Activated effector memory CD4-positive, alpha-beta T cell treated with anti-CD3 and anti-CD28 coated beads, Interleukin-2, amount 50 U/mL, for 16 hours (primary cell): ENCODE measurements around the gene CEP95.
A peak's percentile ranks its signal among the peaks of the same experiment; 100 is the strongest.

Experiments
- DNase-seq: peaks from one replicate; pipeline ENCODE4 v3.0.0-alpha.2; 2020

Gene CEP95

DNA sequence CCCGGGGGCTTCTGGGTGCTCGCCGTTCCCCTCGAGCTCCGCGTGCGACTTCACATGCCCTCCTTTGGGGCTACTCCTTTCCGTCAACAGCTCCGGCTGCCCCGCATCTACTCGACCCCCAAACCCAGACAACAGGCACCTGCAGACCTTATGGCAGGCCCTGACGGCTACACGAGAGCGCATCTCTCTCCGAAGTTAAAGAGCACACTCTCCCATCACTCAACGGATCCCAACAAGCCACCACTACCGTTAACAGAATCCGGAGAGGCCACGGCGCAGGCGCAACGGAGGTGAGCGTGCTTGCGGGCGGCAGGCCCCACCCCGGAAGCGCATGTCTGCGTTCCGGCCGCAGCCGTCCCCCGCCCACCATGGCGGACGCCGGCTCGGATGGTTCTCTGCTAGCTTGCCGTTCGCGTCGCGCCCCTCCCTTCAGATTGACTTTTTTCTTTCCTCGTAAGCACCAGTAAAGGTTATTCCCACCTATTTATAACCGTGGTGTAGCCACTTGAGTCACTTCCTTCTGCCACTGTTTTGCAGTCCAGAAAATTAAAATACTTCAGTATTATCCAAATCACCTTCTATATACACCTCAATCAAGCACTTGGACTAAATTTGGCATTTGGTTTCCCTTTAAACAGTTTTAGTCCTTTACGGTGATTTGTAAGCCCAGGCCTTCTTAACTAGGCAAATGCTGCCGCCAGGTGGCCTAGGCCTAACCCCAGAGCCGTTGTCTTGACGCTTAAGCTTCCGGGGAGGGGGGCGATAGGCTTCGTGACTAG, 9.8 kb upstream of the CEP95 start, which contains the start of gene POLG2:
Gene POLG2, minus strand, starts transcription at position 269 of the 779 bp plus-strand sequence. Its CDS starts 86 bp downstream, at position 183.
- DNase-seq = peak; percentile 99

DNA sequence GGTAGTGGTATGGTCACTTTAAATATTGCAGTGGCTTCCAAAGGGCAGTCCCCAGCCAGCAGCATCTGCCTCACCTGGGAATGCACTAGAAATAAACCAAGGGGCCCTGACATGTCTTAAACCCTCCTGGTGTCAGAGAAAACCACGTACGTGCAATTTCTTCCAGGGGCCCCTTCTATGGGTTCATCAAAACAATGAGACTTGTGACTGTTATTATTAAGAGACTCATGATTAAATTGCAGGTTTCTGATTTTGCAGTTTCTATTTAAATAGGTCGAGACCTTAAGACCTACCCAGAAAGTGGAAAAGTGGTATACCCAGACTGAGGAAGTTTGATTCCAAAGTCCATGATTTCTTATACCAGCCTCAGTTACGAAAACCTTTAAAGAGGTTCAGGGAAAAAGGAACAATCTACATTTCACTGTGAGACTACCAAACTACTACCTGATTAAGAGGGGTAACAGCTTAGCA, 9.2 kb upstream of the CEP95 start:
- DNase-seq = no peak

DNA sequence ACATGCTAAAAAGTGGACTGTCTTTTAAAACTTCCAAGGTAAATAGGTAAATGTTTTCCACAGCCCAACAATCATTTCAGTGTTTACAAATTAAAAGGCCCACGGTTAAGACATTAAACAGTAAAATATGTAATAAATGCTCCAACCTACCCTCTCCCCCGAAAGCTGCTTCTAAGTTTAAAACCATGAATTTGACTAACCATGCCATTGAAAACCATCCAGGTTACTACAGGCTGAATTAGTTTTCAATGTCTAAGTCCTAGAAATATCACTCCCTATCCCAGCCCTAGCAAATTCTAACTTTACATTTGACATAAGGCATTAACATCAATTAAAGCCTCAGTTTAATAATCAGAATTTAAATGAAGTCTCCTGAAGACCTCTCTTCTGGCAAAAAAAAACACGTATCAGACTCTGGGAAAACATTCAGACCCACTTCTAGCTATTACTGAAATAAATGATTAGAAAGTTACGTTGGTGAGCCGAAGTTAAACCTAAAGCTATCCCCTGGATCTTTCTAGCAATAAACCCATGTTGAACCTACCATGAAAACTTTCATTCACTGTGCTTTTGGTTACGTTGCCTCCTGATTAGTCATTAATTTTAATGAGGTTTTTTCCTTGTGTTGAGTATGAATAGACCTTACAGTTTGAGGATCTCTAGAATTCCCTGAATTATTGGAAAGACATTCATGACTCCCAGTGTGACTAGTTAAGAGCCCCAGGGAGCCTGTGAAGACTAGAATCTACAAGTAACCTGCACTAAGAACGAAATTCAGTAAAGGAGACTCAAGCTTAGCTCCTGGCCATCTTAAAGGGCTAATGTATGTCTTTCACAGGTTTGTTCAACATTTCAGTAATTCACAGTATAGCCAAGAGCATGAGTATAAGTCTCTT, 8.2 kb upstream of the CEP95 start:
- no peak for DNase-seq

DNA sequence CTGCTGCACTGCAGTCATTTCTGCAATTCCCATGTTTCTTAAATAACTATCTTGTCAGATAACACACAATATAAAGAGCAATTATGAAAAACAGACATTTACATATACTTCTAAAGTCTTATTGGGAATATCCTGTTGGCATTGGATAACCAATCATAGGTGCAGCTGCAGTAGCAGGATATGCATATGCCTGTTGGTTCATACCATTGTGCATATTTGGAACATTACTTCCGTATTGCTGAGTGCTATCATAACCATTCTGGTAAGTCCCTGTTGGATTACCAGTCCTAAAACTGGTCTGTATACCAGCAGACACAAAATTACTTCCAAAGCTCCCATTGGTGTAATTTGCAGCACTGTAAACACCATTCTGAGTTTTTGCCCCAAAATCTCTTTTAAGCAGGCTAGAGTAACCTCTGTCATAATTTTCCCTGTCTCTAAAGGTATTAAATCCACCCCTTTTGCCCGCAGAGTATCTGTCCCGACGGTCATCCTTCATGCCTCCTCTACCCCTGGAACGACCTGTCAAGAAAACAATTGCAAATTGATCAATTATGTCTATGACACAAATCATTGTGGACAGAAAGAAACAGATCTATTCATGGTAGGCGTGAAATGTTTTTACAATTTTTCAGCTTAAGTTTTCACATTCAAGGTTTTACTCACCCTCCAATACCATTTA, 6.8 kb upstream of the CEP95 start:
- no peak for DNase-seq

DNA sequence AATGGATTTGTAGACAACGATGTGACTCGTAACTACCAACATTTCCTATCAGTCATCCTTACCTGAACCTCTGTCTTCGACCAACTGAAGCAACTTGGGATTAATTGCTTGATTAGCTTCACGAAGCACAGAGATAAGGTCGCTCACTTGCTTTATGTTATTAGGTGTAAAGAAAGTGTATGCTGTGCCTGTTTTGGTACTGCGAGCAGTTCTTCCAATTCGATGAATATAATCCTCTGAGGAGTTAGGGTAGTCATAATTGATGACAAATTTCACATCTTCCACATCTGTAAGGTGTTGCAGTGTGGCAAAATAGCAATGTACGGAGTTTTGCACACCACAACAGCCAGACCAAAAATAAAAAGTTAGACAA, 6.3 kb upstream of the CEP95 start:
- DNase-seq = no peak

DNA sequence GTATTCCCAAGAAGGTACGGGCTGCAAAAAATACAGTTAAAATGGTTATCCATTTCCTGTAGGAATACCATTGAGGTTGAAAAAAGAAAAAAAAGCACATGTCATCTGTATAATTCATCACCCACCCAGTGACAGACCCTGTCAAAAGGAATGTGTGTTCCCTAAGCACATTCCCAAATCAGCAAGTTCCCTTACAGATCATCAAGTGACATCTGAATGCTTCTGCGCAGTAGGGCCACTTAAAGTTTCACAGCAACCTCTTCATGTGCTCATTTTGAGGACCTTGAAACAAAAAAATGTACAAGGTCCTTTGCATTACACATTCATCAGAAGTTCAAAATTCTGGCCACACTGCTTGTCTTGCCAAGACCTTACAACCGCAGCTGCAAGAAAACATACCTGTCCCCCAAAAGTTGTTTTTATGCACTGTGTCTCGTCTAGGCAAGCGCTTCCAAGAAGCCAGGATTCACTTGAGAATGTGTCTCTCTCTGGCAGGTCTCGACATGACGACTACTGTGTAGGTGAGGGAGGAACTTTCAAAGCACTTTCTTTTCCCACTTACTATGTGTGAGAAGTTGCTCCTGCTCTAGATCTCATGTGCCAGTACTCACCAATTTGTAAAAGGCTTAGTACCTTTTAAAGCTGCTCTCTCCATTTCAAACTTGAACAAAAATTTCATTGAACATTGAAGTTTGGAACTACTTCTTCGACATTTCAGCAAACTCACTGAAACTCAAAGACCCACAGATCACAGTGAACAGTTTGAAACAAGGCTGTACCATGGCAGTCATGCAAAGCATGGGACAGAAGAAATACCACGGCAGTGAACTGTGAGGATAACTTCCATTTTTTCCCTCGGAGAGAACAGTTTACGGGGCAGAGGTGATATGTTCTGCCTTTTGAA, 5.7 kb upstream of the CEP95 start:
- DNase-seq = no peak

DNA sequence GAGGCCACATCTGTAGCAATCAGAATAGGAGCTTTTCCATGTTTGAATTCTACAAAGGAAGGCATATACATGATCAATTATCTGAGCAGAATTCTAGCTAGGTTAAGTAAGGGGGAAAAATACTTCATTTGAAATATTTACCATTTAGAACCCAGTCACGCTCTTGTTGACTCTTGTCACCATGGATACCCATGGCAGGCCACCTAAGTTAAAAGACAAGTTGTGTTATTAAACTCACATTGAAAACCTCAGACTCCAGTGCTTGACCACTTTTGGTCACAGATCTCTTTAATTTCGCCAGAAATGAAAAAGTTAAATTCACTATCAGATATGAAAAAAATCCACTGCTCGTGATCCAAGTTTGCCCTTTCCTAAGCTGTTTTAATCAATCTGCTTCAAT, 4.8 kb upstream of the CEP95 start:
- DNase-seq = no peak

DNA sequence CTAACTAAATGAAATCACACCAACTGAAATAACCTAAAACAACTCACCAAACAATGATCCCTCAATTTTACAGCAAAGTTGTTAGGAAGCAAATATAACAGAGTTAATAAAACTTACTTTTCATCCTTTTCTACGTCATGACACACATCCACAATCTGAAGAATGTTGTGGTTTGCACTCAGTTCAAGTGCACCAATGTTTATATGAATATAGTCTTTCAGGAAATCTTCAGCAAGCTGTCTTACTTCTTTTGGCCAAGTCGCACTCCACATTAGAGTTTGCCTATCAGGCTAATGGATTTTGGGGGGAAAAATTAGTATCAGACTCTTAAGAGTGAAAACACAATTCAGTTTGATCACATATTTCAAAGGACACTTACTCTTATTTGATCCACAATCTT, 4.0 kb upstream of the CEP95 start:
- no peak for DNase-seq

DNA sequence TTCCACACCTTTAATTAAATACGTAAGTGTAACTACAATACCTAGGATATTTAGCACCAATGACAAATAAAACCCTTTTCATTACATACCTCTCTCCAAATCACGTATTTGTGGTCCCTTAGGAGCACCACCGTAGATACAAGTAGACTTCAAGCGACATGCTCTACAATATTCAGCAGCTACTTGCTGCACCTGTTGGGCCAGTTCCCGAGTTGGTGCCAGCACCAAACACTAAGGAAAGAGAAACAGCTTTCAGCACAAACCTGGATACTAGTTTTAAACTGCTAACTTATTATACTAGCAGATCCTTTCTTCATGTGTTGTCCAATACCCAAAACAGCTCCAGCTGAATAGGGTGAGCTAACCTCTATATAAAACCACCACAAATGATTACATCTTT, 3.4 kb upstream of the CEP95 start:
- no peak for DNase-seq

DNA sequence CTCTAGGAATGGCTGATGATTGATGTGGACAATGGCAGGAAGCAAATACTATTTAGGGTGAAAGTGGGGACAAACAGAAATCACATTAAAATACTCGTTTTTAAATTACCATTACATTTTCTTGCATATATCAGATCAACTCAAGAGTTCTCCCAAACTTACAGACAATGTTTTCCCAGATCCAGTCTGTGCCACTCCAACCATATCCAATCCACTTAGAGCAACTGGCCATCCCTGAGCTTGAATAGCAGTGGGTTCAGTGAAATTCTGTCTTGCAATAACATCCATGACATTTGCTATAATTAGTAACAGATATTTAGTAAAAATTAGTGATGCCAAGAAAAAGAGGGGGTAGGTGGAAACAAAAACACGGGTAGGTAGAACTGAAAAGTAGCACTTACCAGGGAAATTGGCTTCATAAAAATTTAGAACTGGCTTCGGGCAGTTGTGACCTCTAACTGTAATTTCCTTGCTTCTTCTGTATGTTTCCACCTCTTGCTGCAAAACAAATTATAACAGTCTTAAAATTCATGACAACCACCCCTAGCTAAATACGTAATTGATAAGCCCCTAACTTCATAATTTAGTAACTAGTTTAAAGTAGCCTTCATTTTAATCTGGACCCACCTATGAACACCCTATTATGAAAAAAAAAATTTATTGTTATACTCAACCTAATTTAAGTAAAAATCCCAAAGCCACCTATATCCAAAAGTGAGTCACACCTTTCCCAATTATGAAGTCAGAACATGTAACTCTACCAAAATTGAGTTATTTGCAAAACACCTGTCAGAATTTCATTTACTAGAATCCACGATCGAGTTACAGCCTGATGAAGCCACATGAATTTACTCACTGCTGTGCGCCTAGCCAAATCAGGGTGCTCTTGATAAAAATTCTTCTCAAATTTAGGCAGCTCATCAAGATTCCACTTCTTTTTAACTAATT, 2.7 kb upstream of the CEP95 start:
- no peak for DNase-seq

DNA sequence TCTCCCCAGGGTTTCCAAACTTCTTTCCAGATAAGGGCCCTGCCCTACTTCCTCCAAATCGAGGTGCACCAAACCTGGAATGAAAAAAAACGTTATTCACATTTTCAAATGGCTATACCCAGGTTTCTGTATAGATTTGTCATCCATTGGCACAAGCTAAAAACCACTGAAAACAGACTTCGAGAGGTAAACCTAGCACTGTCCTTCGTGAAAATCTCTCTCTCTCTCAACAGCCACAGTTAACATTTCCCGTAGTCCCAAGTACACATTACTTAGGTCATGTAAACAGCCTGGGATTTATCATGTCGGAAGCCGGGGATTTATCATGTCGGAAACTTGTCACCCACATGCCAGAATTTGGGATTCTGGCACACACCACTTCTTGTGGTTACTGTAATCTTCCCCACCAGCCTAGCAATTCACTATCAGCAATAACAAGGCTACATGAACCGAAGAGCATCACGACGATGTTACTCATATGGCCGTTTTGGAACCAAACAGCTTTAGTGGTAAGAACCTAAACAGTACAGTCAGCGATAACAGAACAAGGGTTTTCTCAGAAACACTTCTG, 1.9 kb upstream of the CEP95 start:
- no peak for DNase-seq

DNA sequence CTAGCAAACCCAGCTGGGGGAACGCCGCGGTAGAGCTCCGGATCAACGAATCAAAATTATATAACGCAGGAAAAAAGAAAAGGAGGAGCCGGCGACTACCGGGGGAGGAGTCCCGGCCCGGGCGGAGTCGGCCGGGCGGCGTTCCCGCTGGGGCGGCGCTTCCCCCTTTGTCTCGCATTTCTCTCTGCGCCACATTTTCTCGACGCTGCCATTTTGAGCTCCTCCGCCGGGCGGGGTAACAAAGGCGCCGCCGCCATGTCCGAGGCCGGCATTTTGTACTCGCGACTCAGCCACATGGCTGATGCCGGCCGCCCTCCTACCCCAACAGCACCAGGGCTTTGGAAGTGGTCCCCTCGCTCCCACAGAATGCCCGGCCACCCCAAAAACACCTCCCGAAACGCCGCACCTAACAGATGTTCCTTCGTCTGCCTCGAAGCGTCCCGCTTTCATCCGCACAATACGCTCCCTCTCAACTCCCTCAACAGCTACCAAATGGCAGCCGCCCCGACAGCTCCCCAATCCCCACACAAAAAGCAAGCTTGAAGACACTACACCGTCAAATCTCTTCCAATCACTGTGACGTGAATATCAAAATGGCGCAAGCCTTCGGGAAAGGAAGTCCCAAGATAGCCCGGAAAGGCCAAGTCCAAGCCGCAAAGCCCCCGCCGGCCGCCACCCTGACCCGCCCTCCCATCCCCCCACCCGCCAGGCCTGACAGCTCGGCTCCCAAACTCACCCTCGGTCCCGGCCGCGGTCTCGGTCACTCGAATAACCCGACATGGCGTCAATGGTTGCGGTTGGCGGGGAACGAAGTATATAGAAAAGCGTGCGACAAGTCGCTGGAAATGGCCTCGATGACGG, 1.2 kb upstream of the CEP95 start:
- peak; percentile 94 for DNase-seq

DNA sequence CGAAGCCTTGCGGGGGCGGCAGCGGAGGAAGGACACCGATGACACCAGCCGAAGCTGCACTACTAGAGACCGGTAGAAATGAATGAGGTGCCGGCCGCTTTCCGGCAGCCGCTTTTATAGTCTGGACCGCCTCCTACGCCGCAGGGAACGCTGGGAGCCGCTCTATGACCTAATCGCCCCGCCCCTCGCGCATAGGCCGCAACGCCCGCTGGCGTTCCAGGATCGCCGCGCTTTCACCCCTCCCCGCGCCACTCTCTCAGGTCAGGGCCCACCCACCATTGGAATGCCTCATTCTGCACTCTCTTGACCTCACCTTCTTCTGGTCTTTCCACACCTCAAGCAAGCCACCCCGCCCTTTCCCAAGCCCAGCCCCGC, 589 bp upstream of the CEP95 start, which contains the start of gene DDX5:
Gene DDX5, minus strand, starts transcription at position 89 of the 375 bp plus-strand sequence. CDS start 170 bp downstream, outside the sequence.
- DNase-seq = peak; percentile 99

DNA sequence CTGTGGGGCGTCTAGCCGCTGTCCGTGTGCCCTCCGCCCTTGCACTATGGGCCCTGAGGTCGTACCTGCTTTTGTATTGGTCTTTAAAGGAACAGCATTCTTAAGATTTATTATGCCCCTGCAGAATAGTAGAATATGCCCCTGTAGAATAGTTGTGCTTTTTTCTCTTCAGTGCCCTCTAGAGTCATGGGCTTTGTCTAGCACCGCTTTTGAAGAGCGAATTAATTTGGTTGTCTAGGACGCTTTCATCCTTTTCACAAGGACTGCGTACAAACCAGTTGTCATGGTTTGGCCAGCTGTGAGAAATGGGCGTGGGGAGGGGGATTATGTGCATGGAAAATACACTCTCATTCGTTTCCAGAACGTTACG, 621 bp downstream of the CEP95 start:
- DNase-seq = peak; percentile 71

DNA sequence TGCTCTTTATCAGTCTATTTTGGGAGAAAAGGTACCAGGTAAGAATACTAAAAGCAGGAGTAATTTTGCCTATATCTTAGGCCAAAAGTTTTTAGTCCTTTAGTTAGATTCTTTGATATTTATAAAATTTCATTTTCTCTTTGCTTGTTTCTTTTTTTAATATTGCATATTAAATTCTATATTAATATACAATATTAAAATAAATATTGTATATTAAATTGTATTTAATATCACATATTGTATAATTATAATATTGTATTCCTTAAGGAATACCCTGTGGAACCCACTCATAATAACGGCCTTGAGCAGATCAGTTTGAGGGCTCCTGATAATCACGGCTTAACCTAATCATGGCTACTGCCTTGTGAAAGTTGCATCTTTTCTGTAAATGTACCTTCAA, 1.9 kb downstream of the CEP95 start:
- DNase-seq = no peak

DNA sequence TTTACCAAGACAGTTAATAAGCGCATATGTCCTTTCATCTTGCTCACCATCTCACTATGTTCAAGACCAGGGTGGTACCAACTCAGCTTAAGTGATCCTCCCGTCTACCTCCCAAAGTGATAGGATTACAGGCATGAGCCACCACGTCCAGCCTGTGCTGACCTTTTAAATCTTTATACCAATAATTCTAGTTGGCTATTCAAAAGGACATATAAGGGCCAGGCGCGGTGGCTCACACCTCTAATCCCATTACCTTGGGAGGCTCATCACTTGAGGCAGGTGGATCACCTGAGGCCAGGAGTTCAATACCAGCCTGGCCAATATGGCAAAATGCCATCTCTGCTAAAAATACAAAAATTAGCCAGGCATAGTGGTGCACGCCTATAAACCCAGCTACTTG, 2.4 kb downstream of the CEP95 start:
- DNase-seq = no peak

DNA sequence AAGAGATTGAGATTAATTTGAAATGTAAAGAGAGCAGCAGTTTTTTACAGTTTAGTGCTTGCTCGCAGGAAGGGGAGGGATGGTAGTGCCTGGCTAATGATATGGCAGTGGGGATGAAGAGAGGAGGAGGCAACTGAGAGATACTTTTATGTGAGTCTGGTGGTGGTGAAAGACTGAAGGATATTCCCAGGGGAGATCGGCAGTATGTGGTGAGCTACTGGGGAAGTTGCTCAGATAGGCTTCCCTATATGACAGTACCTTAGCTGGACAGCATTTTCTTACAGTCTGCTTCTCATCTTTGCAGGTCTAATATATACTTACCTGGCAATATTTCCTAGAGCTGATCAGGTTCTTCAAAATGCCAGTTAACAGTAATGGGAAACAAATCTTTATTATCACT, 8.6 kb downstream of the CEP95 start:
- no peak for DNase-seq

DNA sequence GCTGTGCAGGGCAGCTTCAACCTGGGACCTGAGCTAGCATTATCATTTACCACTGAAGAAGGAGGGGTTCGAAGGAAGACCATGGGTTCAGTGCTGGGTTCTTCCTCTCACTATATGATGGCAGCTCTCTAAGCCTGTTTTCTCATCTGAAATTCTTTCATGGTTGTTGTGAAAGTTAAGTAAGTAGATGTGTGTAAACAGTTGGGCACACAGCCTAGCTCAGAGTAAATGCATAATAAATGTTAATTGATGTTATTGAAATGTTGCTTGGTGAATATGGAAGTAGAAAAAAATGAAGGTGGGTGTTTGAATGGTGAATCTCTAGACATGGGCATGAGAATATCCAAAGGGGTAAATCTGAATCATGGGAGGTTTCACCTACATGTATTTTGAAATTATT, 9.1 kb downstream of the CEP95 start:
- no peak for DNase-seq

DNA sequence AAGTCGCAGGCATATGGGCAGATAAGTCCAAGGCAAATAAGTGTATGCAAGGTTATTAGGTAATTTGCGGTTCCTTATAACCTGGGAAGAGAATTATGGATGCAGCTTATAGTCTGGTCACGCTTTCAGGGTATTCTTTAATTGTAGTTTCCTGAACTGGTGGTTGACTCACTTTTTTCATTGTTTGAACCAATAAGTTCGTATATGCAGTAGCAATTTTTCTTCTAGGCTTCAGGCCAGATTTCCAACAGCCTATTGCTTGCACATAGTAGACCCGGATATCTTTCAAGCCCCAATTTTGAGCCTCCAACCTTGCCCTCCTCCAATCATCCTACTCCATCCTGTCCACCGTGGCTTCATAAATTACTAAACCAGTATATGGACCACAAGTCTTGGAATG, 12.8 kb downstream of the CEP95 start:
- no peak for DNase-seq

DNA sequence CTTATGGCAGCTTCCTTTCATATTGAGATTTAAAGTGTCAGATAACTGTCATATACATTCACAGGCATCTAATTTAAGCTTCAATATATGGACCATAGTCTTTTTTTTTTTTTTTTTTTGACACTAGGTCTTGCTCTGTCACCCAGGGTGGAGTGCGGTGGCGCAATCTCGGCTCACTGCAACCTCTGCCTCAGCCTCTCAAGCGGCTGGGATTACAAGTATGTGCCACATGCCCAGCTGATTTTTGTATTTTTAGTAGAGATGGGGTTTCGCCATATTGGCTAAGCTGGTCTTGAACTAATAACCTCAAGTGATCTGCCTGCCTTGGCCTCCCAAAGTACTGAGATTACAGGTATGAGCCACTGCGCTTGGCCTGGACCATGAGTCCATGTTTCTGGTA, 13.6 kb downstream of the CEP95 start:
- DNase-seq = no peak
